Left ventricle myocardium inferior (tissue), 1 donor: ENCODE data around the gene TCF7L1. TPM values are rescaled to one million over a fixed set of nuclear protein-coding genes. Genes with fewer than 3 reads are reported as not detected.
"Not testable (repeated sequence)": the region's sequence is repeated elsewhere in the genome, so short reads cannot be mapped to it uniquely, and the experiment has no call there.

ENCODE experiments used
- DNase-seq: peaks from one replicate; pipeline ENCODE4 v3.0.0-alpha.2; 2020
- H3K27ac ChIP-seq: fragments of 200-600 bp; replicated peaks from 2 replicates; pipeline ENCODE4 v1.8.0; 2021
- H3K27me3 ChIP-seq: fragments of 200-600 bp; 2 replicates; pipeline ENCODE4 v1.8.0; 2021; ENCODE audit warnings: low read depth
- H3K36me3 ChIP-seq: fragments of 200-600 bp; 2 replicates; pipeline ENCODE4 v1.8.0; 2021
- H3K4me1 ChIP-seq: fragments of 200-600 bp; 2 replicates; pipeline ENCODE4 v1.8.0; 2021
- H3K4me3 ChIP-seq: fragments of 200-600 bp; 2 replicates; pipeline ENCODE4 v1.8.0; 2021; ENCODE audit warnings: mild to moderate bottlenecking, moderate library complexity
- H3K9me3 ChIP-seq: fragments of 200-600 bp; replicated peaks from 2 replicates; pipeline ENCODE4 v1.8.0; 2021
- intact Hi-C: fragments of 100-400 bp; cut with micrococcal nuclease; formaldehyde crosslinking; loops from one replicate; pipeline ENCODE4 v1.11.0; 2022
- total RNA-seq: library from RNA; stranded (reverse); fragmentation: NEBNext Ultra II Directional; extraction: Animal tissue kit (Norgen Biotek cat#: 25700); gene quantifications from one replicate; pipeline ENCODE4 v1.2.1, GENCODE V29; 2021
- TF ChIP-seq, protein P1 (sequence below): fragments of 200-600 bp; IDR thresholded peaks from 2 replicates; pipeline ENCODE4 v1.8.0; 2021; ENCODE audit warnings: antibody characterized with exemption, mild to moderate bottlenecking, borderline replicate concordance
- donor health status: DM: no; HTN: yes; CAD: no; lungs with severe emphysema.

The TCF7L1 gene
- total RNA-seq, 1 donor from 2014 or later: 7.0 TPM

DNA sequence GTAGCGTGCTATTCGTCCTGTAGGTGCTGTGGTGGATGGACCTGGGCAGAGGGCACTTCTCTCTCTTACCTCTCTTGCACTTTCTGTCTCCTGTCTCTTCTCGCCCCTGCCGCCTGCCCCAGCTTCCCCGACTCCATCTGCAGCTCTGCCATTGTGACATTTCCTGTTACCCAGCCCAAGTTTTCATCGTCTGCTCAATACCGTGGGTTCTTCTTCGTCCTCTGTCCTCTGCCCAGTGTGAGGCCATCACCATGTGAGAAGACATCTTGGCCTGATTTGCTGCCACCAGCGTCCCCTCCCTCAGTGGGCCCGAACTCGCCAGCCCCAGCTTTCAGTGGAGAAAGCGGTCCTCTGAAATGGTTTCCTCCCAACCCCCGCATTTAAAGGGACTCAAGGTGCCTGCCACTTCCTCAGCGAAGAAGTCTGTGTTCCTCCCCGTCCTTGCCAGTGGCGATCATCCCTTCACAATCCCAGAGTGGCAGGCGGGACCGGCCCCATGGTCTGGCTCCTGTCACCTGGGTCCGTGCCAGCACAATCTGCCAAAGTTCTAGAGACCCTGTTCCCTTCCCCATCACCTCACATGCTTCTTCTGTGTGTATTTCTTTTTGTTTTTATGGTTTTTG, 176.6 kb downstream of the TCF7L1 start:
- TF ChIP-seq, protein P1, sequence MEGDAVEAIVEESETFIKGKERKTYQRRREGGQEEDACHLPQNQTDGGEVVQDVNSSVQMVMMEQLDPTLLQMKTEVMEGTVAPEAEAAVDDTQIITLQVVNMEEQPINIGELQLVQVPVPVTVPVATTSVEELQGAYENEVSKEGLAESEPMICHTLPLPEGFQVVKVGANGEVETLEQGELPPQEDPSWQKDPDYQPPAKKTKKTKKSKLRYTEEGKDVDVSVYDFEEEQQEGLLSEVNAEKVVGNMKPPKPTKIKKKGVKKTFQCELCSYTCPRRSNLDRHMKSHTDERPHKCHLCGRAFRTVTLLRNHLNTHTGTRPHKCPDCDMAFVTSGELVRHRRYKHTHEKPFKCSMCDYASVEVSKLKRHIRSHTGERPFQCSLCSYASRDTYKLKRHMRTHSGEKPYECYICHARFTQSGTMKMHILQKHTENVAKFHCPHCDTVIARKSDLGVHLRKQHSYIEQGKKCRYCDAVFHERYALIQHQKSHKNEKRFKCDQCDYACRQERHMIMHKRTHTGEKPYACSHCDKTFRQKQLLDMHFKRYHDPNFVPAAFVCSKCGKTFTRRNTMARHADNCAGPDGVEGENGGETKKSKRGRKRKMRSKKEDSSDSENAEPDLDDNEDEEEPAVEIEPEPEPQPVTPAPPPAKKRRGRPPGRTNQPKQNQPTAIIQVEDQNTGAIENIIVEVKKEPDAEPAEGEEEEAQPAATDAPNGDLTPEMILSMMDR: no peak
- no peaks in the 10 kb centered on the region for H3K27me3 ChIP-seq
- intact Hi-C loops: no loop called here
- DNase-seq: no peak
- H3K36me3 ChIP-seq: peaks cover 41% of the 10 kb centered on the region
- H3K4me1 ChIP-seq: peaks cover 42% of the 10 kb centered on the region
- no peak overlapping the region for H3K4me3 ChIP-seq
- peak overlapping the region; percentile 44 for H3K27ac ChIP-seq
- no peaks in the 10 kb centered on the region for H3K9me3 ChIP-seq

DNA sequence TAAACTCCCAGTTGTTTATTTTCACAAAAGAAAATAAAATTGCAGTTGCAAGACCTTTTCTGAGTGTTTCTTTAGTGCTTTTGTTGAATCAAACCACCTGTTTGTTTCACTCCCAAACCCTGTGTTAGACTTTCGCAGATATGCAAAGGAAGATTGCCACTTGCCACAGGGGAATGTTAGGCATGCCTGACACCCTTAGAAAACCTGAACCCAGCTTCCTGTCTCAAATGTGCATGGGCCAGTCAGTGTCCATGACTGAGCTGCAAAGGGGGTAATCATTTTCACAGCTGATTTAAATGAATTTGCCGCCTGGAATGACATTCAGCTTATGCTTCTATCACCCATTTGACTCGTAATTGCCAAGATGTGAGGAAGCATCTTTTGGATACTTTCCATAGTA, 177.1 kb downstream of the TCF7L1 start:
- Histone ChIP-seq H3K27ac (no peak overlapping the region), H3K27me3 (no peaks in the 10 kb centered on the region), H3K4me3 (no peak overlapping the region), H3K9me3 (no peaks in the 10 kb centered on the region), H3K36me3 (peaks cover 40% of the 10 kb centered on the region), H3K4me1 (peaks cover 45% of the 10 kb centered on the region)
- TF ChIP-seq, protein P1: no peak
- no peak for DNase-seq
- intact Hi-C loops: no loop called here

- Histone ChIP-seq H3K9me3 (no peaks in the 10 kb centered on the region), H3K27ac (no peak overlapping the region), H3K36me3 (peaks cover 40% of the 10 kb centered on the region), H3K4me3 (no peak overlapping the region), H3K4me1 (peaks cover 37% of the 10 kb centered on the region), H3K27me3 (no peaks in the 10 kb centered on the region)
- DNase-seq: no peak
- TF ChIP-seq, protein P1: no peak
- intact Hi-C loops: no loop called here
These were observed 179.2 kb downstream of the TCF7L1 start for GRCh38 chr2:85312404-85312803.

- Histone ChIP-seq H3K27ac (peak overlapping the region; percentile 33), H3K27me3 (no peaks in the 10 kb centered on the region), H3K9me3 (no peaks in the 10 kb centered on the region), H3K4me1 (peaks cover 26% of the 10 kb centered on the region), H3K36me3 (peaks cover 51% of the 10 kb centered on the region), H3K4me3 (no peak overlapping the region)
- TF ChIP-seq, protein P1: no peak
- intact Hi-C loops: no loop called here
- no peak for DNase-seq
These were observed 181.7 kb downstream of the TCF7L1 start for GRCh38 chr2:85314884-85315242.

GRCh38 chr2:85315921-85316320, 182.7 kb downstream of the TCF7L1 start:
- intact Hi-C loops: not testable (repeated sequence)

DNA sequence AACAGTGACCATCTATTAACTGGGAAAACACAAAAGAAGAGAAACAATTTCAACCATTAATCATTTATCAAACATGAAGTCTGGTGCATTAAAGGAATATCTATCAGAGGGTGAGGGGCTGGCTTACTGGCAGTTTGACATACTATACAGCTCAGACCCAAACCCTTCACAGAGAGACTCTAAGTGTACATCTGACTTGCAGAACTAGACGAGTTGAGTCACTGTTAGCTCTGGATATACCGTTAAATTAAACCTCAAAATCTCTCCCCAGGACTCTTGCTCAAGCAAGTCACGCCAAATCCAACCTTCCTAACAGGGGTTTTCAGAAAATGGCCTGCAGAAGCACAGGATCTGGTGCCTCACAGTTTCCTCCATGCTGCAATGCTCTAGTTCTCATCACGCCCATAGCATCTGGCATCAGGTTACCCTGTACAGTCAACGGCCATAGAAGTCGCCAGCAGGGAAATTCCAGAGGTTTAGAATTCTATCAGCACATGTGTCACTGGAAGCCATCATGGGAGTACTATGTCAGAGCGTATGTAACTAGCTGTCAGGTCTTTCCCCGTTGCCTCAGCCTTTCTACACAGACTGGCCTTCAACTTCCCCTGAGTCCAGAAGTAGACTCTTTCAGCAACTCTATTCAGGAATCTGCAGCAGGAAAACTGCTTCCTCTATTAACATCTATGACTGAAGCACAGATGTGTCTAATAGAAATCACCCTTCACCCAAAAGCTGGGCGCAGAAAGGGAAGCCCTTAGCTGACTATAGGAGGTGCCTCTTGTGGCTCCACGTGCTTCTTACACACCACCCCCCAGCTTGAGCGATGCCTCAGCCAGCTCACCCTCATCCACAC, 185.3 kb downstream of the TCF7L1 start:
- H3K27ac ChIP-seq: no peak overlapping the region
- H3K4me1 ChIP-seq: peaks cover 50% of the 10 kb centered on the region

More at GRCh38 chr2:85315921-85316320, 182.7 kb downstream of the TCF7L1 start:
- not testable (repeated sequence) for H3K4me3 ChIP-seq, DNase-seq, H3K27me3 ChIP-seq, H3K9me3 ChIP-seq, H3K27ac ChIP-seq
- peaks cover 62% of the 10 kb centered on the region for H3K36me3 ChIP-seq
- peaks cover 28% of the 10 kb centered on the region for H3K4me1 ChIP-seq

More for the DNA sequence above, 185.3 kb downstream of the TCF7L1 start:
- Histone ChIP-seq H3K9me3 (no peaks in the 10 kb centered on the region), H3K36me3 (peaks cover 86% of the 10 kb centered on the region), H3K27me3 (no peaks in the 10 kb centered on the region), H3K4me3 (no peak overlapping the region)
- intact Hi-C loops: no loop called here
- DNase-seq: no peak
- TF ChIP-seq, protein P1: no peak
